ENCODE results near the gene CNTNAP5. TPM values are rescaled to one million over a fixed set of nuclear protein-coding genes. Genes with fewer than 3 reads are reported as not detected.

Gene CNTNAP5
- total and polyA plus RNA-seq, 2 of the 4 experiments (the other 2 are of a cell fraction): not detected

GRCh38 chr2:124814968-124815745, 790.1 kb downstream of the CNTNAP5 start:
- no peak for ATAC-seq (ENCODE audit: low read depth)

More at GRCh38 chr2:124814968-124815745, 790.1 kb downstream of the CNTNAP5 start:
- intact Hi-C loops (cut with micrococcal nuclease) (loop anchor here (10.0 kb wide), 1 partner anchor 1960 kb away; no protein-coding TSS in a partner anchor), dilution Hi-C loops (cut with HindIII; ENCODE audit: low sequenced_read_pairs, unreplicated experiment) (no loop called here), in situ Hi-C loops (cut with MboI; ENCODE audit: low sequenced_read_pairs) (loop anchor here (25.0 kb wide), 1 partner anchor 778 kb away; the partner anchor contains the start of gene CNTNAP5)
- H4K8ac ChIP-seq (ENCODE audit: low read depth in 2 of 2, low read length in 2 of 2): no peak overlapping the region
- no peaks in the 10 kb centered on the region for H3K9me3 ChIP-seq (ENCODE audit: control insufficient read depth, insufficient read depth, low read length)
- TF ChIP-seq POLR2A (IDR thresholded peaks at IDR 0.05; ENCODE audit: low read depth, low read length) (no peak), MXI1 (IDR thresholded peaks at IDR 0.05; ENCODE audit: borderline replicate concordance, low read depth, low read length) (no peak), MAZ (IDR thresholded peaks at IDR 0.05; ENCODE audit: borderline replicate concordance, low read depth, low read length) (no peak)
- no peak overlapping the region for H2AFZ ChIP-seq (replicated peaks; ENCODE audit: low read length, poor library complexity)
- no peaks in the 10 kb centered on the region for H3K36me3 ChIP-seq (ENCODE audit: control insufficient read depth, insufficient read depth, low read length)
- H3K4me3 ChIP-seq (ENCODE audit: insufficient read depth, low read depth, low read length): no peak overlapping the region
- no peak overlapping the region for H2BK20ac ChIP-seq (ENCODE audit: low read depth, low read length)
- no peak for DNase-seq
- H2BK120ac ChIP-seq (ENCODE audit: low read depth, low read length): no peak overlapping the region
- BruUV-seq (replicated peaks): no TSS peak
- ChIA-PET POLR2A (ENCODE audit: unreplicated experiment) (no interaction called here), CTCF (no interaction called here)
- no peak overlapping the region for H2AK5ac ChIP-seq (ENCODE audit: low read depth, low read length)
- no peaks in the 10 kb centered on the region for H3K79me1 ChIP-seq (ENCODE audit: low read depth in 1 of 2, low read length in 2 of 2)
- no peak overlapping the region for H2BK5ac ChIP-seq (ENCODE audit: low read depth, low read length, poor library complexity, severe bottlenecking)
- H3K27ac ChIP-seq (ENCODE audit: insufficient read depth, low read length): no peak overlapping the region
- H3K56ac ChIP-seq (ENCODE audit: extremely low read depth, insufficient read depth, low read length): no peak overlapping the region
- H3K4me1 ChIP-seq (ENCODE audit: control insufficient read depth, insufficient read depth, low read length): no peaks in the 10 kb centered on the region
- H3K23ac ChIP-seq (ENCODE audit: low read depth, low read length): no peak overlapping the region
- H3K18ac ChIP-seq (ENCODE audit: low read depth, low read length): no peak overlapping the region
- no peak overlapping the region for H3K9ac ChIP-seq (ENCODE audit: low read depth, low read length)
- no peak overlapping the region for H3K14ac ChIP-seq (replicated peaks; ENCODE audit: low read depth, low read length)
- H2BK15ac ChIP-seq (ENCODE audit: low read depth, low read length): no peak overlapping the region
- no peaks in the 10 kb centered on the region for H3K27me3 ChIP-seq (ENCODE audit: control insufficient read depth, insufficient read depth, low read length)
- no peak overlapping the region for H4K5ac ChIP-seq (ENCODE audit: low read depth, low read length)
- no peaks in the 10 kb centered on the region for H4K20me1 ChIP-seq (ENCODE audit: insufficient read depth, low read length)
- no peaks in the 10 kb centered on the region for H3K9me1 ChIP-seq (ENCODE audit: insufficient read depth, low read length)
- WGBS, 2 experiments (ENCODE audit: extremely low coverage in 2 of 2, insufficient read length in 1 of 2): no CpG with 5 or more reads among the region's 11 CpGs
- H2AK9ac ChIP-seq (replicated peaks; ENCODE audit: low read depth, low read length, poor library complexity): no peak overlapping the region
- no peak overlapping the region for H3K4ac ChIP-seq (ENCODE audit: low read depth, low read length)
- H4K91ac ChIP-seq (ENCODE audit: insufficient read depth, low read depth, low read length): no peak overlapping the region
- no peak overlapping the region for H3K4me2 ChIP-seq (ENCODE audit: low read depth, low read length)

Data from IMR-90 (cell line).